ENCODE measurements around the gene ACAD10.
"Not testable (repeated sequence)": the region's sequence is repeated elsewhere in the genome, so short reads cannot be mapped to it uniquely, and the experiment has no call there.

The ACAD10 gene

GRCh38 chr12:111687952-111688351 lies 2.1 kb downstream of the ACAD10 start:
- no peak for DNase-seq

- no peak for DNase-seq
Observed at GRCh38 chr12:111691262-111691661, 5.4 kb downstream of the ACAD10 start.

GRCh38 chr12:111692575-111693210 lies 6.8 kb downstream of the ACAD10 start:
- peak; percentile 8 for DNase-seq

- no peak for DNase-seq
Observed at GRCh38 chr12:111693818-111694217, 8.0 kb downstream of the ACAD10 start.

GRCh38 chr12:111699962-111700361 lies 14.1 kb downstream of the ACAD10 start:
- DNase-seq, result no peak

GRCh38 chr12:111705672-111706071 lies 19.8 kb downstream of the ACAD10 start:
- DNase-seq, result no peak

- no peak for DNase-seq
Observed at GRCh38 chr12:111706145-111706544, 20.3 kb downstream of the ACAD10 start.

GRCh38 chr12:111715279-111715678 lies 29.4 kb downstream of the ACAD10 start:
- DNase-seq, result no peak

- not testable (repeated sequence) for DNase-seq
Observed at GRCh38 chr12:111719316-111719715, 33.5 kb downstream of the ACAD10 start.

GRCh38 chr12:111720457-111720856 lies 34.6 kb downstream of the ACAD10 start:
- DNase-seq, result no peak

GRCh38 chr12:111723646-111724360 lies 38.0 kb downstream of the ACAD10 start:
- not testable (repeated sequence) for DNase-seq

GRCh38 chr12:111728795-111729194 lies 42.9 kb downstream of the ACAD10 start:
- DNase-seq, result no peak

- no peak for DNase-seq
Observed at GRCh38 chr12:111730420-111730819, 44.6 kb downstream of the ACAD10 start.

- DNase-seq, result no peak
Observed at GRCh38 chr12:111732786-111733185, 46.9 kb downstream of the ACAD10 start.

- DNase-seq, result no peak
Observed at GRCh38 chr12:111733340-111733915, 47.6 kb downstream of the ACAD10 start.

- DNase-seq, result not testable (repeated sequence)
Observed at GRCh38 chr12:111739524-111739923, 53.7 kb downstream of the ACAD10 start.

- DNase-seq, result no peak
Observed at GRCh38 chr12:111741235-111741812, 55.5 kb downstream of the ACAD10 start.

- no peak for DNase-seq
Observed at GRCh38 chr12:111745211-111745610, 59.4 kb downstream of the ACAD10 start.

- no peak for DNase-seq
Observed at GRCh38 chr12:111747333-111747732, 61.5 kb downstream of the ACAD10 start.

- DNase-seq, result no peak
Observed at GRCh38 chr12:111748151-111748672, 62.4 kb downstream of the ACAD10 start.

GRCh38 chr12:111748867-111749266 lies 63.0 kb downstream of the ACAD10 start:
- DNase-seq, result no peak

GRCh38 chr12:111749391-111749790 lies 63.5 kb downstream of the ACAD10 start:
- DNase-seq, result no peak

GRCh38 chr12:111753144-111753881 lies 67.5 kb downstream of the ACAD10 start:
- DNase-seq, result peak; percentile 11
